GM06990 (cell line): ENCODE data around the gene TMEM179.

ENCODE experiments used
- DNase-seq: peaks from one replicate; pipeline ENCODE4 v3.0.0-alpha.2; 2011; ENCODE audit not compliant: insufficient read length; ENCODE audit errors: extremely low read depth
- H3K27me3 ChIP-seq: replicated peaks from 2 replicates; pipeline ENCODE4 v1.6.0; 2011; ENCODE audit warnings: low read length; ENCODE audit not compliant: control insufficient read depth, insufficient read depth
- H3K36me3 ChIP-seq: 2 replicates; pipeline ENCODE4 v1.5.1; 2011; ENCODE audit warnings: low read length; ENCODE audit not compliant: control insufficient read depth, insufficient read depth
- H3K4me3 ChIP-seq: replicated peaks from 2 replicates; pipeline ENCODE4 v1.5.1; 2011; ENCODE audit warnings: low read depth, mild to moderate bottlenecking, control low read depth, low read length
- CTCF ChIP-seq: IDR thresholded peaks from 2 replicates; pipeline ENCODE4 v1.5.1; 2011; ENCODE audit warnings: low read length, control low read depth, mild to moderate bottlenecking, inconsistent platforms; ENCODE audit not compliant: insufficient read depth, poor library complexity, severe bottlenecking

Gene TMEM179

GRCh38 chr14:104596451-104596918, 8.1 kb downstream of the TMEM179 start:
- no peak for DNase-seq
- H3K4me3 ChIP-seq, result no peak overlapping the region
- peaks cover 1% of the 10 kb centered on the region for H3K27me3 ChIP-seq
- no peaks in the 10 kb centered on the region for H3K36me3 ChIP-seq
- no peak for TF ChIP-seq CTCF

- Histone ChIP-seq H3K36me3 (no peaks in the 10 kb centered on the region), H3K27me3 (peaks cover 1% of the 10 kb centered on the region), H3K4me3 (no peak overlapping the region)
- DNase-seq, result no peak
- TF ChIP-seq CTCF, result no peak
Measured at GRCh38 chr14:104595911-104596450, 8.6 kb downstream of the TMEM179 start.

GRCh38 chr14:104595116-104595675, 9.4 kb downstream of the TMEM179 start:
- no peak for DNase-seq
- Histone ChIP-seq H3K27me3 (peaks cover 1% of the 10 kb centered on the region), H3K4me3 (no peak overlapping the region), H3K36me3 (no peaks in the 10 kb centered on the region)
- no peak for TF ChIP-seq CTCF

GRCh38 chr14:104594310-104595046, 10.1 kb downstream of the TMEM179 start:
- Histone ChIP-seq H3K36me3 (no peaks in the 10 kb centered on the region), H3K27me3 (peaks cover 1% of the 10 kb centered on the region), H3K4me3 (no peak overlapping the region)
- no peak for TF ChIP-seq CTCF
- DNase-seq, result no peak

- H3K4me3 ChIP-seq, result no peak overlapping the region
- no peak for DNase-seq
Measured at GRCh38 chr14:104593710-104594136, 10.8 kb downstream of the TMEM179 start.

More at GRCh38 chr14:104593710-104594136, 10.8 kb downstream of the TMEM179 start:
- no peaks in the 10 kb centered on the region; the same call in 1 of the 2 replicates for H3K27me3 ChIP-seq
- TF ChIP-seq CTCF, result no peak
- H3K36me3 ChIP-seq, result no peaks in the 10 kb centered on the region
